HAP-1 (cell line): ENCODE results near the gene HCST.

Experiments used
- DNase-seq, 2 experiments: peaks; one replicate each; pipeline ENCODE4 v3.0.0-alpha.2; 2016 to 2020; ENCODE audit warnings: low spot score in 2 of 2
- H3K27me3 ChIP-seq: fragments of 250-450 bp; sonication (Bioruptor Pico); 2 replicates; pipeline ENCODE4 v1.5.1; 2020; ENCODE audit warnings: low read depth, mild to moderate bottlenecking, moderate library complexity
- H3K36me3 ChIP-seq: fragments of 250-450 bp; sonication (Bioruptor Pico); replicated peaks from 2 replicates; pipeline ENCODE4 v1.5.1; 2020; ENCODE audit warnings: mild to moderate bottlenecking
- H3K4me1 ChIP-seq: fragments of 250-450 bp; sonication (Bioruptor Pico); 2 replicates; pipeline ENCODE4 v1.5.1; 2020; ENCODE audit warnings: mild to moderate bottlenecking
- H3K4me3 ChIP-seq: fragments of 250-450 bp; sonication (Bioruptor Pico); 2 replicates; pipeline ENCODE4 v1.5.1; 2020; ENCODE audit warnings: mild to moderate bottlenecking, moderate library complexity
- H3K9me3 ChIP-seq: fragments of 250-450 bp; sonication (Bioruptor Pico); 2 replicates; pipeline ENCODE4 v1.5.1; 2020; ENCODE audit warnings: mild to moderate bottlenecking, moderate library complexity
- in situ Hi-C: fragments of 300-500 bp; cut with MboI; formaldehyde crosslinking; loops from 3 replicates; pipeline ENCODE4 v1.14.3; 2020; ENCODE audit warnings: low sequenced_read_pairs, inconsistent platforms, mixed read lengths

Gene HCST

DNA sequence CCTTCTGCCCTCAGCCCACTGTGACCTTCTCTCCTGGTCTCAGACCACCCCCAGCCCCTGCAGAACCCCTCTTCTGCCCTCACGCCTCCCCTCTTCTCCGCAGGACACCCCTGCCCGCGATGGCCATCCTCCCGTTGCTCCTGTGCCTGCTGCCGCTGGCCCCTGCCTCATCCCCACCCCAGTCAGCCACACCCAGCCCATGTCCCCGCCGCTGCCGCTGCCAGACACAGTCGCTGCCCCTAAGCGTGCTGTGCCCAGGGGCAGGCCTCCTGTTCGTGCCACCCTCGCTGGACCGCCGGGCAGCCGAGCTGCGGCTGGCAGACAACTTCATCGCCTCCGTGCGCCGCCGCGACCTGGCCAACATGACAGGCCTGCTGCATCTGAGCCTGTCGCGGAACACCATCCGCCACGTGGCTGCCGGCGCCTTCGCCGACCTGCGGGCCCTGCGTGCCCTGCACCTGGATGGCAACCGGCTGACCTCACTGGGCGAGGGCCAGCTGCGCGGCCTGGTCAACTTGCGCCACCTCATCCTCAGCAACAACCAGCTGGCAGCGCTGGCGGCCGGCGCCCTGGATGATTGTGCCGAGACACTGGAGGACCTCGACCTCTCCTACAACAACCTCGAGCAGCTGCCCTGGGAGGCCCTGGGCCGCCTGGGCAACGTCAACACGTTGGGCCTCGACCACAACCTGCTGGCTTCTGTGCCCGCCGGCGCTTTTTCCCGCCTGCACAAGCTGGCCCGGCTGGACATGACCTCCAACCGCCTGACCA, 37.2 kb downstream of the HCST start:
- peaks cover 17% of the 10 kb centered on the region for H3K4me1 ChIP-seq
- in situ Hi-C loops, result no loop called here
- no peak overlapping the region for H3K4me3 ChIP-seq
- no peak for DNase-seq
- H3K36me3 ChIP-seq, result no peaks in the 10 kb centered on the region
- H3K27me3 ChIP-seq, result no peaks in the 10 kb centered on the region
- no peaks in the 10 kb centered on the region for H3K9me3 ChIP-seq

DNA sequence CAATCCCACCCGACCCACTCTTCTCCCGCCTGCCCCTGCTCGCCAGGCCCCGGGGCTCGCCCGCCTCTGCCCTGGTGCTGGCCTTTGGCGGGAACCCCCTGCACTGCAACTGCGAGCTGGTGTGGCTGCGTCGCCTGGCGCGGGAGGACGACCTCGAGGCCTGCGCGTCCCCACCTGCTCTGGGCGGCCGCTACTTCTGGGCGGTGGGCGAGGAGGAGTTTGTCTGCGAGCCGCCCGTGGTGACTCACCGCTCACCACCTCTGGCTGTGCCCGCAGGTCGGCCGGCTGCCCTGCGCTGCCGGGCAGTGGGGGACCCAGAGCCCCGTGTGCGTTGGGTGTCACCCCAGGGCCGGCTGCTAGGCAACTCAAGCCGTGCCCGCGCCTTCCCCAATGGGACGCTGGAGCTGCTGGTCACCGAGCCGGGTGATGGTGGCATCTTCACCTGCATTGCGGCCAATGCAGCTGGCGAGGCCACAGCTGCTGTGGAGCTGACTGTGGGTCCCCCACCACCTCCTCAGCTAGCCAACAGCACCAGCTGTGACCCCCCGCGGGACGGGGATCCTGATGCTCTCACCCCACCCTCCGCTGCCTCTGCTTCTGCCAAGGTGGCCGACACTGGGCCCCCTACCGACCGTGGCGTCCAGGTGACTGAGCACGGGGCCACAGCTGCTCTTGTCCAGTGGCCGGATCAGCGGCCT, 37.9 kb downstream of the HCST start:
- H3K4me1 ChIP-seq, result peaks cover 17% of the 10 kb centered on the region
- no peak overlapping the region for H3K4me3 ChIP-seq
- no peak for DNase-seq
- in situ Hi-C loops, result no loop called here
- H3K36me3 ChIP-seq, result no peaks in the 10 kb centered on the region
- no peaks in the 10 kb centered on the region for H3K9me3 ChIP-seq
- no peaks in the 10 kb centered on the region for H3K27me3 ChIP-seq

DNA sequence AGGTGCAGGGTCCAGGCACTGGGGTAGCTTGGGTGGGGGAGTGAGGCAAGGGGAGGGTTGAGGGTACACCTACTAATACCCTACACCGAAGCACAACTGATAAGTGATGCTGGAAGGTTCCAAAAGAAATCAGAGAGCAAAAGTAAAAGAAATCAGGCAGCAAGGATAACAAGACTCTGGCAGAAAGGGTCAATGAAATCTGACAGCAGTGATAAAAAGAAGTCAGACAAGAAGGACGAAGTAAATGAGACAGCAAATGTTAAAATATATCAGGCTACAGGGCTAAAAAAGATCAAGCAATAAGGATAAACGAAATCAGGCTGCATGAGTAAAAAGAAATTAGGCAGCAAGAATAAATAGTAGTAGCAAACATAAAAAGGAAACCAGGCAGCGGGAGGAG, 38.5 kb downstream of the HCST start:
- no peak overlapping the region for H3K4me3 ChIP-seq
- no peaks in the 10 kb centered on the region for H3K36me3 ChIP-seq
- no peak for DNase-seq
- H3K27me3 ChIP-seq, result no peaks in the 10 kb centered on the region
- peaks cover 12% of the 10 kb centered on the region for H3K4me1 ChIP-seq
- H3K9me3 ChIP-seq, result no peaks in the 10 kb centered on the region
- in situ Hi-C loops, result no loop called here

DNA sequence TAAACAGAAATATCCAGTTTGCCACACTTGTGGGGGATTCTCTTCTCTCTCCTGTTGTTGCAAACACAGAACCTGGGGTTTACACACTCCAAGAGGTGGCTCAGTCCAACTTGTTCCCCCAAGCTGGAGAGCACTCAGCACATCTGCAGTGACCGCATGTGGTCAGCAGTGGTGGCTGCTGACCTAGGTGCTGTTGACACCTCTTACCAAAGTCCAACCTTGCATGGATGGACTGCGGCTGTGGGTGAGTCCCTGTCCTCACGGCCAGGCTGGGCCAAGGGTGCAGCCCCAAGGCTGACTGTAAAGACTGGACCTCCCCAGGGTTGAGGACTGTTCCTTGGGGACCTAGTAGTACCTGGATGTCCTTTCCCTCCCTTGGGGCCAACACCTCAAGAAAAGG, 39.9 kb downstream of the HCST start:
- DNase-seq, result no peak
- in situ Hi-C loops, result no loop called here
- H3K4me1 ChIP-seq, result peaks cover 8% of the 10 kb centered on the region
- no peaks in the 10 kb centered on the region for H3K36me3 ChIP-seq
- H3K9me3 ChIP-seq, result no peaks in the 10 kb centered on the region
- no peak overlapping the region for H3K4me3 ChIP-seq
- H3K27me3 ChIP-seq, result no peaks in the 10 kb centered on the region

DNA sequence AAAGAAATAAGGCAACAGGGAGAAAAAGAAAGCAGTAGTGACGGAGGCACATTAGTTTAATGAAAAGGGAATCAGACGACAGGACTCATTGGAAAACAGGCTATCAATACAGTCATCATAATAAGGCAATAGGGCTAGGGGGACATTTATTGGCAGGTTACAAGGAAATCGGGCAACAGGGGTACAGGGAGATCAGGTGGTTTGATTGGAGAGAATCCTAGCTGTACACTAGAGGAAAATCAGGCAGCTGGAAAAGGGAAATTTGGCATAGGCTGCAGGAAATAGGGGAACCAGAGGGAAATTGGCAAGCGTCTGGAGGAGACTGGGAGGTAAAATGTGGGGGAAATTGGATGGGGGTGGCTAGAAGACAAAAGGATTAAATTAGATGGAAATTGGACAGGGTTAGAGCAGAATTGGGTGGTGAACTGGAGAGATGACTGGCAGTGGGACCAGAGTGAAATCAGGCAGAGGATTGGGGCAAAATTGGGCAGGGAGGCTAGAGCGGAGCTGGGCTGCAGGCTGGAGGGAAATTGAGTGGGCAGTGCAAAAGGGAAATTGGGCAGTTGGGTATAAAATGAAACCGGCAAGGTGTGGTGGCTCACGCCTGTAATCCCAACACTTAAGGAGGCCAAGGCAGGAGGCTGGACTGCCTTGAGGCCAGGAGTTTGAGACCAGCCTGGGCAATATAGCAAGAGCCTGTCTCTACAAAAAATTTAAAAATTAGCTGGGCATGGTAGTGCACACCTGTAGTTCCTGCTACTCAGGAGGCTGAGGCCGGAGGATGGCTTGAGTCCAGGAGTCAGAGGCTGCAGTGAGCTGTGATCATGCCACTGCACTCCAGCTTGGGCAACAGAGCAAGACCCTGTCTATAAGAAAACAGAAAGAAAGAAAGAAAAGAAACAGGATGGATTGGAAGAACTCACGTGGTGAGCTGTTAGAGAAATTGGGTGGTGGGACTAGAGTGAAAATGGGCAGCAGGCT, 41.3 kb downstream of the HCST start:
- Histone ChIP-seq H3K4me3 (no peak overlapping the region), H3K4me1 (peaks cover 3% of the 10 kb centered on the region; the same call in 1 of the 2 replicates), H3K36me3 (no peaks in the 10 kb centered on the region), H3K9me3 (no peaks in the 10 kb centered on the region), H3K27me3 (no peaks in the 10 kb centered on the region)
- no peak for DNase-seq
- in situ Hi-C loops, result no loop called here

DNA sequence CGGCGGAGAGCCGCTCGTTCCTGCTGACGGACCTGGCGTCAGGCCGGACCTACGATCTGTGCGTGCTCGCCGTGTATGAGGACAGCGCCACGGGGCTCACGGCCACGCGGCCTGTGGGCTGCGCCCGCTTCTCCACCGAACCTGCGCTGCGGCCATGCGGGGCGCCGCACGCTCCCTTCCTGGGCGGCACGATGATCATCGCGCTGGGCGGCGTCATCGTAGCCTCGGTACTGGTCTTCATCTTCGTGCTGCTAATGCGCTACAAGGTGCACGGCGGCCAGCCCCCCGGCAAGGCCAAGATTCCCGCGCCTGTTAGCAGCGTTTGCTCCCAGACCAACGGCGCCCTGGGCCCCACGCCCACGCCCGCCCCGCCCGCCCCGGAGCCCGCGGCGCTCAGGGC, 42.2 kb downstream of the HCST start:
- Histone ChIP-seq H3K9me3 (no peaks in the 10 kb centered on the region), H3K27me3 (no peaks in the 10 kb centered on the region), H3K4me3 (no peak overlapping the region), H3K36me3 (no peaks in the 10 kb centered on the region), H3K4me1 (peaks cover 3% of the 10 kb centered on the region; the same call in 1 of the 2 replicates)
- in situ Hi-C loops, result no loop called here
- DNase-seq, result no peak

DNA sequence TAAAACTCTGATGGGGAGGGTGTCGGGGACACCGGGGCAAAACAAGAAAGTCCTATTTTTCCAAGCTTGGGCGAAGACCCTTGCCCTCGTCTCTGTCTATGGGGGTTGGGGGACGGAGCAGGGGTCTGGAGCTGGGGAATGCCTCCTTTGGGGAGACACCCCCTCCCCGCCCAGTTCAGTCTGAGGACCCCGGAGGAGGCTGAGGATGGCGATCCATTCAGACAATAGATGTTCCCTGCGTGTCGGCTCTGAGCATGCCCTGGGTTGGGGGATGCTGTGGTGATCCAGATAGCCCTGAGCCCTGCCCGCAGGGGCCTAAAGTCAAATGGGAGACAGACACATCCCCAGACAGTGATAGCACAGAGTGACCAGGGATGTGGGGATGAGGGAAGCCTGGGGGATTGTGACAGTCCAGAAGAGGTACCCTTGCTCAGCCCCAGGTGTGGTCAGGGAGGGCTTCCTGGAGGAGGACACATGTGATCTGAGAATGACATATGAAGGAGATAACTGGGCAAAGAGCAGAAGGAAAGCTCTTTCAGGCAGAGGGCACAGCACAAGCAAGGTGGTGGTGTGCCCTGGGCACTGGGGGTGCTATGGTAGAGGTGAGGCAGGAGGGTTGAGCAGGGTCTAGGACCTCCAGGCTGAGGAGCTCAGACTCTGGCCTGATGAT, 42.9 kb downstream of the HCST start:
- H3K36me3 ChIP-seq, result no peaks in the 10 kb centered on the region
- DNase-seq, result no peak
- H3K4me3 ChIP-seq, result no peak overlapping the region
- no peaks in the 10 kb centered on the region for H3K27me3 ChIP-seq
- H3K4me1 ChIP-seq, result peaks cover 3% of the 10 kb centered on the region; the same call in 1 of the 2 replicates
- H3K9me3 ChIP-seq, result no peaks in the 10 kb centered on the region
- in situ Hi-C loops, result no loop called here

DNA sequence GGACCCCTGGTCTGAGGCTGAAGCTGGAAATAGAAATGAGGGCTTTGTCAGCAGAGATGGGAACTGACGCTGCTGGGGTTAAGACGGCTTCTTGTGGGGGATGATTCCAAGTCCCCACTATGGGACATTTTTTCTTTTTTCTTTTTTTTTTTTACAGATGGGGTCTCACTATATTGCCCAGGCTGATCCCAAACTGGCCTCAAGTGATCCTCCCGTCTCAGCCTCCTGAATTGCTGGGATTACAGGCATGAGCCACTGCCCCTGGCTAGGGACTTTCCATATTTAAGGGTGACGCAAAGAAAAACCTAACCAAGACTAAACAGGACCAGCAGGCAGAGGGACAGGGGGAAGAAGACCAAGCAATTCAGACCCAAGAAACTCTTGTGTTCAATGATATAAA, 43.9 kb downstream of the HCST start:
- H3K27me3 ChIP-seq, result no peaks in the 10 kb centered on the region
- DNase-seq, result no peak
- H3K4me3 ChIP-seq, result no peak overlapping the region
- no peaks in the 10 kb centered on the region for H3K36me3 ChIP-seq
- H3K9me3 ChIP-seq, result no peaks in the 10 kb centered on the region
- H3K4me1 ChIP-seq, result peaks cover 3% of the 10 kb centered on the region; the same call in 1 of the 2 replicates
- in situ Hi-C loops, result no loop called here

DNA sequence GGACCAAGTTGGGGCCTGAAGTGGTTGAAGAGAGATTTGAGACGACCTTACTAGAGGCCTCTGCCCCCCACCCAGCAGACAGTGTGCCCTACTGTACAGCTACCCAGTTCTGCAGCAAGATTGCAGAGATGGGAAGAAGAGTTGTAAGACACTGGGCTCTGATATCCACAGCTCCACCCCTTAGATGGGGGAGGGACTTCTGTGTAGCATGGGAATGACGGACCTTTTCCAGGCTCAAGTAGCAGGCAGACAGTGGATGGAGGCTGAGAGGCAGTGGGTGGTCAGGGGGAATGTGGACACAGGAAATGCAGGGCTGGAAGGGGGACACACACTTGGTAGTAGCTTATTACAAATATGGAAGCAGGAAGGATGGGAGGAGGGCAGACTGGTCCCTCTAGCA, 46.8 kb downstream of the HCST start:
- in situ Hi-C loops, result no loop called here

More for the DNA sequence above, 46.8 kb downstream of the HCST start:
- H3K9me3 ChIP-seq, result no peaks in the 10 kb centered on the region
- H3K36me3 ChIP-seq, result no peaks in the 10 kb centered on the region
- peaks cover 3% of the 10 kb centered on the region; the same call in 1 of the 2 replicates for H3K4me1 ChIP-seq
- DNase-seq, result no peak
- H3K4me3 ChIP-seq, result no peak overlapping the region
- no peaks in the 10 kb centered on the region for H3K27me3 ChIP-seq
